HCT116 (cell line): ENCODE results near the gene PLA2G2D. TPM values are rescaled to one million over a fixed set of nuclear protein-coding genes. Genes with fewer than 3 reads are reported as not detected.

Experiments
- ATAC-seq: fragments of 200-7000 bp; cut with Tn5 transposase; 2 replicates; pipeline ENCODE4 v1.9.1; 2020; ENCODE audit warnings: mild to moderate bottlenecking, moderate library complexity
- Bru-seq: library from RNA; stranded (reverse); fragments of 400-500 nt; gene quantifications from one replicate; lab custom pipeline; 2021; lab: Mats Ljungman, UMichigan
- BruChase-seq, 2 experiments: library from RNA; stranded (reverse); fragments of 400-500 nt; gene quantifications; one replicate each; lab custom pipeline; 2021; lab: Mats Ljungman, UMichigan
- BruUV-seq: library from RNA; stranded (reverse); fragments of 400-500 nt; replicated peaks from 2 replicates; lab custom pipeline; 2021; lab: Mats Ljungman, UMichigan
- CTCF ChIA-PET: fragments of 300-600 bp; sonication (Branson Sonifier 250); formaldehyde crosslinking; loops from one replicate; lab custom pipeline; 2021; ENCODE audit warnings: antibody characterized with exemption; lab: Charles Lee
- POLR2A ChIA-PET: fragments of 300-600, 350-600 bp; sonication (Branson Sonifier 250); formaldehyde crosslinking; loops from one replicate; lab custom pipeline; 2021; ENCODE audit warnings: antibody characterized with exemption; lab: Charles Lee
- RAD21 ChIA-PET, 2 experiments: fragments of 300-600 bp; sonication (Branson Sonifier 250); formaldehyde crosslinking; loops; one replicate each; lab custom pipeline; 2023; ENCODE audit warnings: low total read pairs in 2 of 2; ENCODE audit not compliant: uncharacterized antibody in 2 of 2, unreplicated experiment in 2 of 2, low non-redundant PET in 1 of 2; lab: Charles Lee
- DNase-seq: peaks from one replicate; pipeline ENCODE4 v3.0.0-alpha.2; 2010; ENCODE audit warnings: low read depth, low spot score
- H2AFZ ChIP-seq: fragments of 200-600 bp; shearing (Covaris generic), sonication (generic); 2 replicates; pipeline ENCODE4 v1.6.1; 2017; ENCODE audit warnings: low read depth, mixed run types, mixed read lengths, antibody characterized with exemption, low read length; ENCODE audit not compliant: poor library complexity, severe bottlenecking
- H3K27ac ChIP-seq: 2 replicates; pipeline ENCODE4 v1.5.1; 2012; ENCODE audit warnings: low read depth, low read length
- H3K27me3 ChIP-seq: fragments of 200-600 bp; sonication (generic); 2 replicates; pipeline ENCODE4 v1.6.1; 2016; ENCODE audit warnings: mixed run types, low read length, mixed read lengths; ENCODE audit not compliant: insufficient read depth
- H3K36me3 ChIP-seq, 2 experiments: fragments of 200-500 bp in 1 of 2; fragments of 200-600 bp in 1 of 2; sonication (Bioruptor generic) in 1 of 2; sonication (generic) in 1 of 2; 2 replicates each; pipeline versions ENCODE4 v1.5.1 to v1.6.1; 2014 to 2016; ENCODE audit warnings: low read length in 2 of 2, inconsistent platforms in 1 of 2, mixed read lengths in 1 of 2, mixed run types in 1 of 2; ENCODE audit not compliant: insufficient read depth in 2 of 2, control insufficient read depth in 1 of 2
- H3K4me1 ChIP-seq, 2 experiments: fragments of 200-600 bp in 1 of 2; sonication (generic) in 1 of 2; 2 replicates each; pipeline versions ENCODE4 v1.5.1 to v1.6.1; 2012 to 2017; ENCODE audit warnings: low read length in 2 of 2, inconsistent platforms in 1 of 2, mild to moderate bottlenecking in 1 of 2, mixed read lengths in 1 of 2, mixed run types in 1 of 2, moderate library complexity in 1 of 2; ENCODE audit not compliant: insufficient read depth in 2 of 2, control insufficient read depth in 1 of 2
- H3K4me2 ChIP-seq: fragments of 200-600 bp; sonication (generic); 2 replicates; pipeline ENCODE4 v1.6.1; 2017; ENCODE audit warnings: mixed run types, low read length, mixed read lengths
- H3K4me3 ChIP-seq, 2 experiments: fragments of 200-600 bp in 1 of 2; sonication (generic) in 1 of 2; replicated peaks in 1 of 2; 2 replicates each; pipeline ENCODE4 v1.5.1; 2011 to 2016; ENCODE audit warnings: low read length in 2 of 2, control low read depth in 1 of 2, low read depth in 1 of 2, mild to moderate bottlenecking in 1 of 2, mixed read lengths in 1 of 2, mixed run types in 1 of 2
- H3K79me2 ChIP-seq: fragments of 200-600 bp; sonication (generic); 2 replicates; pipeline ENCODE4 v1.6.1; 2017; ENCODE audit warnings: mild to moderate bottlenecking, mixed run types, low read length, moderate library complexity, mixed read lengths; ENCODE audit not compliant: insufficient read depth
- H3K9ac ChIP-seq: fragments of 200-600 bp; sonication (generic); 2 replicates; pipeline ENCODE4 v1.6.1; 2016; ENCODE audit warnings: low read length, mixed read lengths
- H3K9me2 ChIP-seq: fragments of 200-600 bp; sonication (generic), shearing (Covaris generic); 2 replicates; pipeline ENCODE4 v1.6.1; 2017; ENCODE audit warnings: mixed run types, mild to moderate bottlenecking, moderate library complexity; ENCODE audit not compliant: insufficient read depth
- H3K9me3 ChIP-seq, 2 experiments: fragments of 200-500 bp in 1 of 2; fragments of 200-600 bp in 1 of 2; sonication (Bioruptor generic) in 1 of 2; sonication (generic) in 1 of 2; 2 replicates each; pipeline ENCODE4 v1.6.1; 2014 to 2017; ENCODE audit warnings: low read length in 2 of 2, mixed read lengths in 2 of 2, inconsistent platforms in 1 of 2, low read depth in 1 of 2, mild to moderate bottlenecking in 1 of 2, mixed run types in 1 of 2, moderate library complexity in 1 of 2; ENCODE audit not compliant: control insufficient read depth in 1 of 2, insufficient read depth in 1 of 2
- H4K20me1 ChIP-seq: fragments of 200-600 bp; sonication (generic), shearing (Covaris generic); 2 replicates; pipeline ENCODE4 v1.6.1; 2017; ENCODE audit warnings: mixed run types, mild to moderate bottlenecking, moderate library complexity; ENCODE audit not compliant: insufficient read depth
- ATF3 ChIP-seq: IDR thresholded peaks from 2 replicates; pipeline ENCODE4 v1.6.1; 2012
- CBX3 ChIP-seq: IDR thresholded peaks from 2 replicates; pipeline ENCODE4 v1.6.1; 2012; ENCODE audit warnings: low read depth
- CTCF ChIP-seq, 3 experiments: fragments of 200-600 bp in 1 of 3; sonication (generic) in 1 of 3; IDR thresholded peaks in 2 of 3; conservative IDR thresholded peaks in 1 of 3; 2 replicates each; pipeline ENCODE4 v1.5.1; 2012 to 2017; ENCODE audit warnings: low read depth in 2 of 3, low read length in 2 of 3, antibody characterized with exemption in 1 of 3, borderline replicate concordance in 1 of 3, control low read depth in 1 of 3, mild to moderate bottlenecking in 1 of 3, mixed read lengths in 1 of 3, mixed run types in 1 of 3, moderate library complexity in 1 of 3; ENCODE audit not compliant: insufficient read depth in 1 of 3
- EZH2 ChIP-seq: fragments of 200-600 bp; sonication (generic); IDR thresholded peaks from 2 replicates; pipeline ENCODE4 v1.6.1; 2017; ENCODE audit warnings: antibody characterized with exemption, mixed run types
- EZH2phosphoT487 ChIP-seq: fragments of 200-600 bp; IDR thresholded peaks from 2 replicates; pipeline ENCODE4 v1.6.1; 2018; ENCODE audit warnings: antibody characterized with exemption, borderline replicate concordance
- POLR2AphosphoS5 ChIP-seq: IDR thresholded peaks from 2 replicates; pipeline ENCODE4 v1.6.1; 2011; ENCODE audit warnings: mild to moderate bottlenecking, low read depth, low read length, moderate library complexity
- REST ChIP-seq: IDR thresholded peaks from 2 replicates; pipeline ENCODE4 v1.6.1; 2012; ENCODE audit warnings: low read depth
- SIN3A ChIP-seq: IDR thresholded peaks from 2 replicates; pipeline ENCODE4 v1.6.1; 2012; ENCODE audit warnings: low read depth
- SP1 ChIP-seq: IDR thresholded peaks from 2 replicates; pipeline ENCODE4 v1.6.1; 2012; ENCODE audit warnings: low read depth
- TCF7L2 ChIP-seq: IDR thresholded peaks from 2 replicates; pipeline ENCODE4 v1.7.0; 2011; ENCODE audit warnings: borderline replicate concordance, inconsistent platforms; ENCODE audit not compliant: insufficient read depth, insufficient read length; ENCODE audit errors: extremely low read depth
- ZBTB33 ChIP-seq: IDR thresholded peaks from 2 replicates; pipeline ENCODE4 v1.6.1; 2011; ENCODE audit warnings: mild to moderate bottlenecking, low read length, moderate library complexity; ENCODE audit not compliant: insufficient replicate concordance; ENCODE audit errors: extremely low read depth
- intact Hi-C: fragments of 100-400 bp; cut with micrococcal nuclease; formaldehyde crosslinking; loops from 2 replicates; pipeline ENCODE4 v1.10.0; 2022
- long read RNA-seq: library from polyadenylated mRNA; unstranded; transcript quantifications from one replicate; pipeline ENCODE4 v2.0.0, GENCODE V29; 2021; ENCODE audit not compliant: unreplicated experiment
- polyA plus RNA-seq: library from polyadenylated mRNA; unstranded; fragments of >200 nt; gene quantifications from 2 replicates; pipeline ENCODE4 v1.2.1, GENCODE V29; 2012; ENCODE audit warnings: missing spikeins
- total RNA-seq: library from RNA; stranded (reverse); gene quantifications from one replicate; pipeline ENCODE4 v1.2.1, GENCODE V29; 2021; ENCODE audit not compliant: unreplicated experiment

The PLA2G2D gene
- not detected for total RNA-seq
- polyA plus RNA-seq: not detected in 2 replicates
- not detected for Bru-seq, nascent RNA
- not detected for BruChase-seq, experiment 1, labeled RNA remaining after a 6-hour chase
- not detected for BruChase-seq, experiment 2, labeled RNA remaining after a 2-hour chase
- long read RNA-seq, partial matches to known transcripts: 0 of 1 reads
- long read RNA-seq, other reads (novel, unspliced or antisense): 1 of 1 reads

GRCh38 chr1:20119347-20119746 is at the start of gene PLA2G2D:
Gene PLA2G2D (minus strand): TSS chr1:20119536. CDS start chr1:20119498, 38 bp downstream.
- H3K4me1 ChIP-seq: peaks cover 4 to 7% of the 10 kb centered on the region in 2 experiments
- ATAC-seq (no peak), DNase-seq (no peak)
- no peaks in the 10 kb centered on the region for H3K27me3 ChIP-seq
- intact Hi-C loops: no loop called here
- ChIA-PET RAD21 (no interaction called here), POLR2A (no interaction called here), CTCF (no interaction called here)
- H3K4me3 ChIP-seq: no peak within 1 kb of the TSS
- TF ChIP-seq REST (no peak), TCF7L2 (no peak), POLR2AphosphoS5 (no peak), CBX3 (no peak), ZBTB33 (no peak), SIN3A (no peak), CTCF (IDR thresholded peaks at IDR 0.05 in 2 of 3, conservative IDR thresholded peaks at IDR 0.05 in 1 of 3; ENCODE audit: borderline replicate concordance in 1 of 3, insufficient read depth in 1 of 3, low read depth in 2 of 3, low read length in 2 of 3) (no peak), EZH2phosphoT487 (no peak), SP1 (no peak), ATF3 (no peak), EZH2 (no peak)
- H3K4me2 ChIP-seq: no peak within 1 kb of the TSS
- no peaks in the 10 kb centered on the region for H3K79me2 ChIP-seq
- H3K36me3 ChIP-seq: no peaks in the 10 kb centered on the region
- H2AFZ ChIP-seq: no peak within 1 kb of the TSS
- no TSS peak for BruUV-seq
- no peaks in the 10 kb centered on the region for H4K20me1 ChIP-seq
- no peaks in the 10 kb centered on the region for H3K9me2 ChIP-seq
- no peak within 1 kb of the TSS for H3K9ac ChIP-seq
- no peaks in the 10 kb centered on the region for H3K9me3 ChIP-seq
- H3K27ac ChIP-seq: no peak within 1 kb of the TSS
